ENCODE data around the gene SLC8A1.

Gene SLC8A1

DNA sequence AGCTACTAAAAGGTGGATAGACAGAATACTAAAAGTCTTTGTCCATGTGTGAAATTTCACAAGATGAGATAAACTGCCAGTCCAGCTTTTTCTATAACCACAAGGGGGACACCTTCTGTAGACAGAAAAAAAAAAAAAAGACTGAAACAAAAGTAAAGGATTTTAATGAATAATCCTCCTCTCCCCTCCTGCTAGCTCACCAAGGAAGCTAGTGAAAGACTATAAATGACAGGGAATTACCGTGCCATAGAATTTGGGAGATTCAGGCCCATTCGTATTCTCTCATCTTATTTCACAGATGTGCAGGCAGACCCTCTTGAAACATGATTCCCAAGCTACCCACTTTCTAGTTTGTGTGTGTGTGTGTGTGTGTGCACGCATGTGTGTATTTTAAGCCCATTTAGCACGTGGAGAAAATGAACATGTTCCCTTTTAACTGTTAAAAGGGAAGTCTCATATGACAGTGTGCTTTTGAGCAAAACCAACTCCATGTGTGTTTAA, 36.3 kb upstream of the SLC8A1 start:
- no peak for TF ChIP-seq CTCF (IDR thresholded peaks at IDR 0.05; ENCODE audit: control extremely low read depth, extremely low read depth, low read depth, missing control alignments)
- CTCF ChIA-PET = interaction anchor here (1.4 to 1.8 kb wide), 2 partner anchors 10 to 67 kb away, joined by 3 to 7 read pairs; no protein-coding TSS in a partner anchor
- POLR2A ChIA-PET = interaction anchor here (0.6 kb wide), 1 partner anchor 15 kb away, joined by 3 read pairs; no protein-coding TSS in a partner anchor
- DNase-seq (ENCODE audit: extremely low spot score) = no peak

DNA sequence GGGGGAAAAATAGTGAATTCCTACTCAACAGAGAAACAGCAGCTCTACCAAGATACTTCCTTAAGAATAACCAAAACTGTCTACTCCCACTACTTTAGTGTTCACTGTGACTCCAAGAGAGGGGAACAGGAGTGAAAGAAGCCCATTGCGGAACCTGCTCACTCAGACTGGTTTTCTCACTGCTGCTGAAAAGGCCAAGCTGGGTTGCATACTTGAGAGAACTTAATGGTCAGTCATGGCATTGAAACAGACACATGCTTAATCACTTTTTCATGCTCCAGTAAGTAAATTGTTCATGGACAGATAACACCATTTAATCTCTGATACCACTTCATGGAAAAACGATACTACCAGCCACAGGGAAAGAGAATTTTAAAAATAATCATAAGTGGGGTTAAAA, 35.7 kb upstream of the SLC8A1 start:
- TF ChIP-seq CTCF (IDR thresholded peaks at IDR 0.05; ENCODE audit: control extremely low read depth, extremely low read depth, low read depth, missing control alignments) = no peak
- CTCF ChIA-PET = interaction anchor here (1.4 to 1.8 kb wide), 2 partner anchors 10 to 67 kb away, joined by 3 to 7 read pairs; no protein-coding TSS in a partner anchor
- POLR2A ChIA-PET = interaction anchor here (0.6 kb wide), 1 partner anchor 16 kb away, joined by 3 read pairs; no protein-coding TSS in a partner anchor
- no peak for DNase-seq (ENCODE audit: extremely low spot score)

DNA sequence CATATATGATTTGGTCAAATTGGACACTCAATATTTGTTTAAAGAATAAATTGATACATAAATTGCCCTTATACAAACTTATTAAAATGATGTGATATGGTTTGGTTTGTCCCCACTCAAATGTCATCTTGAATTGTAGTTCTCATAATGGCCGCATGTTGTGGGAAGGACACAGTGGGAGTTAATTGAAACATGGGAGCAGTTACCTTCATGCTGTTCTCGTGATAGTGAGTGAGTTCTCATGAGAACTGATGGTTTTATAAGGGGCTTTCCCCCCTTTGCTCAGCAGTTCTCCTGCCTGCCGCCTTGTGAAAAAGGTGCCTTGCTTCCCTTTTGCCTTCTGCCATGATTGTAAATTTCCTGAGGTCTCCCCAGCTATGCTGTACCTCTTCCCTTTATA, 34.0 kb upstream of the SLC8A1 start:
- DNase-seq (ENCODE audit: extremely low spot score) = no peak
- TF ChIP-seq CTCF (IDR thresholded peaks at IDR 0.05; ENCODE audit: control extremely low read depth, extremely low read depth, low read depth, missing control alignments) = no peak
- ChIA-PET CTCF (no interaction called here), POLR2A (no interaction called here)

- DNase-seq (ENCODE audit: extremely low spot score) = no peak
- ChIA-PET CTCF (no interaction called here), POLR2A (no interaction called here)
- TF ChIP-seq CTCF (IDR thresholded peaks at IDR 0.05; ENCODE audit: control extremely low read depth, extremely low read depth, low read depth, missing control alignments) = no peak
These were observed 33.4 kb upstream of the SLC8A1 start for GRCh38 chr2:40485318-40485717.

DNA sequence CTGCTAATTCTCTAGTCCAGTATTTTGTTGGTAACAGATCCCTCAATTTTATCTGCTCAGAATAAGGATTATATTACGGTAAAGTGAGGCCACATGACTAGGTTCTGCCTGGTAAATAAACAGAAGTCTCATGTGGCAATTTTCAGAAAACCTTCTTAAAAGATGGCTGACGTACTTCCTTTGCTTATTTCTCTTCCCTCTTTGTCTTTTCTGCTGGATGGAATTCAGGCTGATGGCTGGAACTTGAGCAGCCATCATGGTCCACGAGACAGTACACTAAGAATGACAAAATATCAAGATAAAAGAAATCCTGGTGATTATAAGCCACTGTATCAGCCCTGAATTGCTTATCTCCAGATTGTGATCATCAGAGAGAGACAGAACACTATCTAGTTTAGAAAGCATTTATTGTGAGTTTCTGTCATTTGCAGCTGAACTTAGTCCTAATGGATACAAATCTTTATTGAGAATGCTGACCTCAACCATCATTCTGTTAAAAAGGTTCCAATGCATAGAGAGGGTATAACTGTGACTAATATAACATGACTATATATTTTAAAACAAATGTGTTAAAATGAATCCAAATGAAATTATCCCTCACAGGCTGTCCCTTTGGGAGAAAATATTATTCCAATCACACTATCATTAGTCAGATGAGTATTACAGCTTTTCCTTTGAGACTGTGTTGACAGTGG, 31.8 kb upstream of the SLC8A1 start:
- no peak for TF ChIP-seq CTCF (IDR thresholded peaks at IDR 0.05; ENCODE audit: control extremely low read depth, extremely low read depth, low read depth, missing control alignments)
- POLR2A ChIA-PET = no interaction called here

DNA sequence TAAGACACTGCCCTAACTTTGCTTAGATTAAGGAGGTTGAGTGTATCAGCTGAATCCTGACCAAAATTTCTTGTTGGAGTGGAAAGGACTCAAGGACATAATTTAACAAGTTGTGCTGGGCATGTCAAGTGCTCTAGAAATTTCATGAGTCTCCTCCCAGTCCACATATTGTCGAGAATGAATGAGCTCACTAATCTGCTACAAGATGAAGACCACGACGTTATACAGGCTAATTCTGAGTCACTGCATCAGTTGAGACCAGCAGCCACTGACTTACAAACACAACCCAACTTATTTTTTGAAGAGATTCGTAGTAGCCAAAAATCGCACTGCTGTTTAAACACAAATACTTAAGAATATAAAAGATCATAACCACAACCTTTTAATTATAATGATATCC, 28.7 kb upstream of the SLC8A1 start:
- CTCF ChIA-PET = interaction anchor here (0.6 to 1.2 kb wide), 2 partner anchors 10 to 42 kb away, joined by 3 to 4 read pairs; no protein-coding TSS in a partner anchor
- POLR2A ChIA-PET = no interaction called here

More for the DNA sequence above, 31.8 kb upstream of the SLC8A1 start:
- DNase-seq (ENCODE audit: extremely low spot score) = no peak
- CTCF ChIA-PET = interaction anchor here (2.7 kb wide), 1 partner anchor 12 kb away, joined by 10 read pairs; no protein-coding TSS in a partner anchor

More for the DNA sequence above, 28.7 kb upstream of the SLC8A1 start:
- no peak for DNase-seq (ENCODE audit: extremely low spot score)
- no peak for TF ChIP-seq CTCF (IDR thresholded peaks at IDR 0.05; ENCODE audit: control extremely low read depth, extremely low read depth, low read depth, missing control alignments)
